ENCODE data around the gene CCDC43. TPM values are rescaled to one million over a fixed set of nuclear protein-coding genes. Genes with fewer than 3 reads are reported as not detected.

CCDC43 gene
- total RNA-seq, 1 experiment from 2014 or later, result 50.4 TPM

DNA sequence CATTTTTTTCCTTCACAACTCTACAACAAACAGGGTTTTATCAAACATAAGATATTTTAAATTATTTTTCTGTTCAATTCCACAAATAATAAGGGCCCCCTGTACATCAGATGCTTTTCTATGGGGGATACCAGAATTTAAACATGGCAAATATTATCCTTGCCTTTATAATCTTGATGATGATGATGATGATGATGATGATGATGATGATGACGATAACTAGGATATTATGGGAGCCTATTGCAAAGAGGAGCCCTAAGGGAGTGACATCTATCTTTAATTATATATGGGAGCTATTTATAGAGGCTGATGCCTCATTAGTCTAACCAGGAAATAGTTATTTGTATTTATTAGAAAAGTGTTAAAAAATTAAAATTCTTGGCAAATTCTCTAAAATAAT is 26.5 kb downstream of the CCDC43 start:
- H3K9me3 ChIP-seq (ENCODE audit: low read length), result no peaks in the 10 kb centered on the region
- no peaks in the 10 kb centered on the region for H3F3A ChIP-seq (ENCODE audit: low read length, unreplicated experiment)
- H3K79me2 ChIP-seq (ENCODE audit: low read length), result no peaks in the 10 kb centered on the region
- no peaks in the 10 kb centered on the region for H3K9me2 ChIP-seq (replicated peaks; ENCODE audit: low read length)
- no TSS peak for BruUV-seq (replicated peaks)
- intact Hi-C loops (cut with micrococcal nuclease), result no loop called here
- DNase-seq, result no peak
- no peaks in the 10 kb centered on the region for H3K27me3 ChIP-seq (ENCODE audit: low read length)
- no peaks in the 10 kb centered on the region for H3K4me1 ChIP-seq (ENCODE audit: insufficient read depth, low read length)
- no peak overlapping the region for H3K9ac ChIP-seq (ENCODE audit: low read length)
- no peaks in the 10 kb centered on the region for H4K20me1 ChIP-seq (ENCODE audit: low read length)
- H3K4me3 ChIP-seq (ENCODE audit: low read length), result no peak overlapping the region
- ATAC-seq, result no peak
- no peak overlapping the region for H3K4me2 ChIP-seq (ENCODE audit: low read length)
- ChIA-PET CTCF (no interaction called here), POLR2A (ENCODE audit: unreplicated experiment) (no interaction called here)
- H3K36me3 ChIP-seq (ENCODE audit: low read depth, low read length), result no peaks in the 10 kb centered on the region
- H3K27ac ChIP-seq (ENCODE audit: low read length), result no peak overlapping the region
- TF ChIP-seq EZH2phosphoT487 (IDR thresholded peaks at IDR 0.05; ENCODE audit: borderline replicate concordance, low read length) (no peak), EZH2 (IDR thresholded peaks at IDR 0.05; ENCODE audit: low read length, unreplicated experiment) (no peak)
- TF ChIP-seq, protein P1, sequence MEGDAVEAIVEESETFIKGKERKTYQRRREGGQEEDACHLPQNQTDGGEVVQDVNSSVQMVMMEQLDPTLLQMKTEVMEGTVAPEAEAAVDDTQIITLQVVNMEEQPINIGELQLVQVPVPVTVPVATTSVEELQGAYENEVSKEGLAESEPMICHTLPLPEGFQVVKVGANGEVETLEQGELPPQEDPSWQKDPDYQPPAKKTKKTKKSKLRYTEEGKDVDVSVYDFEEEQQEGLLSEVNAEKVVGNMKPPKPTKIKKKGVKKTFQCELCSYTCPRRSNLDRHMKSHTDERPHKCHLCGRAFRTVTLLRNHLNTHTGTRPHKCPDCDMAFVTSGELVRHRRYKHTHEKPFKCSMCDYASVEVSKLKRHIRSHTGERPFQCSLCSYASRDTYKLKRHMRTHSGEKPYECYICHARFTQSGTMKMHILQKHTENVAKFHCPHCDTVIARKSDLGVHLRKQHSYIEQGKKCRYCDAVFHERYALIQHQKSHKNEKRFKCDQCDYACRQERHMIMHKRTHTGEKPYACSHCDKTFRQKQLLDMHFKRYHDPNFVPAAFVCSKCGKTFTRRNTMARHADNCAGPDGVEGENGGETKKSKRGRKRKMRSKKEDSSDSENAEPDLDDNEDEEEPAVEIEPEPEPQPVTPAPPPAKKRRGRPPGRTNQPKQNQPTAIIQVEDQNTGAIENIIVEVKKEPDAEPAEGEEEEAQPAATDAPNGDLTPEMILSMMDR (conservative IDR thresholded peaks at IDR 0.05; ENCODE audit: low read depth, low read length), result no peak
- no peak overlapping the region for H2AFZ ChIP-seq (ENCODE audit: low read length)

DNA sequence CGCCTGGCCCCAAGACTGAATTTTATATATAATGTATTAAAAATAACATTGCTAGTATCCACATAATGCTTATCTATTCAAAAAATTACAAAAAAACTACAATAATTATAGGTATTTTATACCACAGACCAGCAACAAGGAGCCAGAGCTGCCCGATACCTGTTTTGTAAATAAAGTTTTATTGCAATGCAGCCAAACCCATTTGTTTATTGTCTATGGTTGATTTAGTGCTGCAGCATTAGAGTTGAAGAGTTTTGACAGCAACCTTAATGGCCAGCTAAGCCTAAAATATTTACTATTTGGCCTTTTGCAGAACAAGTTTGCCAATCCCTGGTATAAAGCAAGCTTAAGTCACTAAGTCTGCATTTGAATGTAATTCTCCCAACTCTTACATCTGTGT is 27.7 kb downstream of the CCDC43 start:
- Histone ChIP-seq H3K4me3 (ENCODE audit: low read length) (no peak overlapping the region), H3K9ac (ENCODE audit: low read length) (no peak overlapping the region), H3K9me2 (replicated peaks; ENCODE audit: low read length) (no peaks in the 10 kb centered on the region), H2AFZ (ENCODE audit: low read length) (no peak overlapping the region), H4K20me1 (ENCODE audit: low read length) (no peaks in the 10 kb centered on the region), H3K27me3 (ENCODE audit: low read length) (no peaks in the 10 kb centered on the region), H3K79me2 (ENCODE audit: low read length) (no peaks in the 10 kb centered on the region), H3F3A (ENCODE audit: low read length, unreplicated experiment) (no peaks in the 10 kb centered on the region), H3K36me3 (ENCODE audit: low read depth, low read length) (no peaks in the 10 kb centered on the region), H3K4me1 (ENCODE audit: insufficient read depth, low read length) (no peaks in the 10 kb centered on the region), H3K9me3 (ENCODE audit: low read length) (no peaks in the 10 kb centered on the region), H3K4me2 (ENCODE audit: low read length) (no peak overlapping the region), H3K27ac (ENCODE audit: low read length) (no peak overlapping the region)
- ChIA-PET CTCF (no interaction called here), POLR2A (ENCODE audit: unreplicated experiment) (interaction anchor here (0.7 kb wide), 1 partner anchor 259 kb away, joined by 6 read pairs; no protein-coding TSS in a partner anchor)
- DNase-seq (no peak), ATAC-seq (no peak)
- intact Hi-C loops (cut with micrococcal nuclease), result no loop called here
- no TSS peak for BruUV-seq (replicated peaks)
- no peak for TF ChIP-seq EZH2 (IDR thresholded peaks at IDR 0.05; ENCODE audit: low read length, unreplicated experiment)
- TF ChIP-seq EZH2phosphoT487 (IDR thresholded peaks at IDR 0.05; ENCODE audit: borderline replicate concordance, low read length), result no peak
- TF ChIP-seq, protein P1 (conservative IDR thresholded peaks at IDR 0.05; ENCODE audit: low read depth, low read length), result no peak

DNA sequence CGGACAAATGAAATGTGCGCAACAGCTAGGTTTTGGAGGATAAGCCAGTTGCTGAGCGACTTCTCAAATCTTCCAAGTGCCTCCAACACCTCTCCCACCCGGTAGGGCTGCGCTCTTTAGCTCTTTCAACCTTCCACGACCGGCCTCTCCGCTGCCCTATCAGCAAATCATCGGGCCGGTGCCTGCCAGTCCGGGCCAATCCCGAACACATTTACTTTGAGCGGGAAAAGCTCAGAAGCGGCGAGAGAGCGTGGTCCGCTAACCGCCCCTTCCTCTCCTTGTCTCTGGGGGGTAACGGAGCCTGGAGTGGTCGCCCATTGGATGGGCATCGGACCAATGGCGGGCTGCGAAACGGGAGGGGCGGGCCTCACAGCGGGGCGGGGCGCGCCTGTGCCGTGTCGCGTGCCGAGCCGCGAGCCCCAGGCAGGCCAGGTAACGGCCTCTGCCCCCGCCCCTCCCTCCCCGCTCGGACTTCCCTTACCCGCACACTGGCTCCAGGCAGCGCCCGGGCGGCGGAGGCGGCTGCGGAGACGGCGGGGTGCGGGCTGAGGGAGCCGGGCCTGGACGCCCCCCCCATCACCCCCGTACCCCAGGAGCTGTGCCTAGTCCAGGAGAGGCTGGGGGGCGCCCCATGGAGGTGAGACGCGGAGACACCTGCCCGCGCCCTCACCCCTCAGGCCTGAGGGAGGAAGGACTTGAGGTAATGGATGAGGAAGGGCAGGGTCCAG is 33.4 kb downstream of the CCDC43 start, which contains the start of gene MEIOC:
Gene MEIOC (plus strand): TSS at position 486 of the 728 bp plus-strand sequence. CDS start 146 bp downstream, at position 632.
- Histone ChIP-seq H3K4me3 (ENCODE audit: low read length) (no peak within 1 kb of the TSS), H3K27ac (ENCODE audit: low read length) (no peak within 1 kb of the TSS), H3K36me3 (ENCODE audit: low read depth, low read length) (no peaks in the 10 kb centered on the region), H3K9me2 (replicated peaks; ENCODE audit: low read length) (no peaks in the 10 kb centered on the region), H3F3A (ENCODE audit: low read length, unreplicated experiment) (no peaks in the 10 kb centered on the region), H3K4me1 (ENCODE audit: insufficient read depth, low read length) (no peaks in the 10 kb centered on the region), H3K9ac (ENCODE audit: low read length) (no peak within 1 kb of the TSS), H2AFZ (ENCODE audit: low read length) (no peak within 1 kb of the TSS), H3K4me2 (ENCODE audit: low read length) (no peak within 1 kb of the TSS), H3K9me3 (ENCODE audit: low read length) (no peaks in the 10 kb centered on the region), H3K27me3 (ENCODE audit: low read length) (no peaks in the 10 kb centered on the region), H3K79me2 (ENCODE audit: low read length) (no peaks in the 10 kb centered on the region), H4K20me1 (ENCODE audit: low read length) (no peaks in the 10 kb centered on the region)
- ATAC-seq, result no peak
- intact Hi-C loops (cut with micrococcal nuclease), result no loop called here
- TF ChIP-seq, protein P1 (conservative IDR thresholded peaks at IDR 0.05; ENCODE audit: low read depth, low read length), result no peak
- TF ChIP-seq EZH2phosphoT487 (IDR thresholded peaks at IDR 0.05; ENCODE audit: borderline replicate concordance, low read length) (no peak), EZH2 (IDR thresholded peaks at IDR 0.05; ENCODE audit: low read length, unreplicated experiment) (no peak)
- no TSS peak for BruUV-seq (replicated peaks)
- CTCF ChIA-PET, result no interaction called here
- POLR2A ChIA-PET (ENCODE audit: unreplicated experiment), result no interaction called here
- no peak for DNase-seq

All from PC-3 (cell line).